KBM-7 (cell line): ENCODE results near the gene TEPSIN.
A peak's percentile ranks its signal among the peaks of the same experiment; 100 is the strongest.

Source experiments
- DNase-seq: peaks from one replicate; pipeline ENCODE4 v3.0.0-alpha.2; 2015
- in situ Hi-C: fragments of 300-500 bp; cut with MboI; formaldehyde crosslinking; loops from 2 replicates; pipeline ENCODE4 v1.14.3; 2020; ENCODE audit warnings: low sequenced_read_pairs, low pct_unique_long_range_greater_than_20kb, mixed read lengths

TEPSIN gene

DNA sequence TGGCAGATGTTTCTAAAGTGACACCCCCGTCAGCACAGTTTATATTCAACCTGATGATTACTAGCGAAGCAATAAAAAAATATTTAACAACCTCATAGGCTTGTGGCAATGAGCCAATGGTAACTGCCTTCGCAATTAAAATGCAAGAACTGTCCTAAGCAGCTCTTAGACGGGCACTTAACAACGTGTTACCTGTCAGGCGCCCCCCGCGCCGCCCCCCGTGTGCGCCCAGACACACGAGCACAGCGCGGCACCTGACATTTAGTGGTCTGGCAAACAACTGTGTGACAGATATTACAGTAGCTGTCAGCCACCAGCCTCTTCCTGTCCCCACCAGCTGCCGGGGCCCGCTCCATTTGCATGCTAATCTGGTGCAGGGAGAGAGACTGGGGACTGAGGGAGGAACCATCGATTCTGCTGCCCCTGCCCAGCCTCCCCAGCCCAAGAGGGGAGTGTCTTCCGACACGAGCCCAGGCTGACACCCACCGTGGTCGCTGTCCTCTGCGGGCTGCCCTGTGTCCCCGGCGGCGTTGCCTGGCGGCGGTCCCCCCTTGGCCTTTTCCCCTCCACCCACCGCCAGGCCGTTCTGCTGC lies 12.9 kb upstream of the TEPSIN start:
- no peak for DNase-seq
- in situ Hi-C loops = no loop called here

DNA sequence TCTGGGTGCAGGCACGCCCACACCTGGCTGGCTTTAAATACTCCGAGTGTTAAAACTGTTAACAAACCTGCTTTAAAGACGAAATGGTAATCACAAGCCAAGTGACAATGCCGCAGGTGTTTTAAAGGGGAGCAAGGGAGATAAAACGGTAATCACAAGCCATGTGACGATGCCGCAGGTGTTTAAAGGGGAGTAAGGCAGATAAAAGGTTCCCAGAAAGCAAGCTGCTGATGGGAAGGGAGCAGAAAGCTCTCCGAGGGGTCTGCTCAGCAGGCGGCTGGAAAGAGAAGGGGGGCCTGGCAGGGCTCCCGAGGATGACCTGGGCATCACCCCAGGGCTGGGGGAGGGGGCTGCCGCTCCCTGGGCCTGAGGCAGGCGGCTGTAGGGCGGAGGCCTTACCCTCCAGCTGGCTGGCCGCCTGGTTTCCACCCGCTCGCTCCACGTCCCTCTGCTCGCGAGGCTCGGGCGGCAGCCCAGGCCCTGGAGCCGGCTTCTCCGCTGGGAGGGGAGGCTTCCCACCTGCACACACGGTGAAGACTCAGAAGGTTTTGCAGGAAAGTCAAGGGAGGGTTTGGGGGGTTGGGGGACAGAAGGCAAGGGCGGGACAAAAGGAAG lies 12.3 kb upstream of the TEPSIN start:
- no peak for DNase-seq
- in situ Hi-C loops = no loop called here

DNA sequence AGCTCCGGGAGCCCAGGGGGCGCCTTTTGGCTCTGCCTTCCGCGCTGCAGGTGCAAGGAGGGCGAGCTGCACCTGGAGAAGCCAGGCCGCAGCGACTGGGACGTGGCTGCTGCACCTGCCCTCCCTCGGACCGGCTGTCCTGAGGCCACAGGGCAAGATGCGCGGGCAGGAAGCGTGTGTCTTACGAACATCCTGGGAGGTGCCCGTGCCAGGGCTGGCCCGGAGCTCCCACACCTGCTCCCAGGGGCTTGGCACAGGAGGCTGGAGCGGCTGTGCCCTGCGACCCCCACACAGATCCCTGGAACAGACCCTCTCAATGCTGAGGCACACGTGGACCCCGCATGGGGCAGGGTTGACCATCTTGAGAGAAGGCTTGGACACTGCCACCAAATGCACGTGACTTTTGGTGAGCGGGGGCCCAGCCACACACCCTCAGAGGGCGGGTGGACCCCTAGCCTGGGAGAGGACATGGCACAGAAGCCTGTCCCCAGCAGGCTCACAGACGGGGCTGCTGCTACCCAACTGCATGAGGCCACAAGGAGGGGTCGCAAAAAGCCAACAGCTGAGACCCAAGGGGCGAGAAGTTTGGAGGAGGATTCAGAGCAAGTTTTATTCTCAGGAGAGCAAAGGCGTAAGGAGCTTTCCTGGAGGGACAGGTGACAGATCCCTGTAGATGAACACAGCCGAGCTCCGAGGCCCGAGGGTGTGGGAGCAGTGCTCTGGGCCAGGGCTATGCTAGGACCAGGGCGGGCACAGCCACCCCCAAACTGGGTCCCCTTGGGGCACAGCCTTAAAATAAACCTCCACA lies 11.6 kb upstream of the TEPSIN start:
- in situ Hi-C loops = no loop called here
- DNase-seq = no peak

DNA sequence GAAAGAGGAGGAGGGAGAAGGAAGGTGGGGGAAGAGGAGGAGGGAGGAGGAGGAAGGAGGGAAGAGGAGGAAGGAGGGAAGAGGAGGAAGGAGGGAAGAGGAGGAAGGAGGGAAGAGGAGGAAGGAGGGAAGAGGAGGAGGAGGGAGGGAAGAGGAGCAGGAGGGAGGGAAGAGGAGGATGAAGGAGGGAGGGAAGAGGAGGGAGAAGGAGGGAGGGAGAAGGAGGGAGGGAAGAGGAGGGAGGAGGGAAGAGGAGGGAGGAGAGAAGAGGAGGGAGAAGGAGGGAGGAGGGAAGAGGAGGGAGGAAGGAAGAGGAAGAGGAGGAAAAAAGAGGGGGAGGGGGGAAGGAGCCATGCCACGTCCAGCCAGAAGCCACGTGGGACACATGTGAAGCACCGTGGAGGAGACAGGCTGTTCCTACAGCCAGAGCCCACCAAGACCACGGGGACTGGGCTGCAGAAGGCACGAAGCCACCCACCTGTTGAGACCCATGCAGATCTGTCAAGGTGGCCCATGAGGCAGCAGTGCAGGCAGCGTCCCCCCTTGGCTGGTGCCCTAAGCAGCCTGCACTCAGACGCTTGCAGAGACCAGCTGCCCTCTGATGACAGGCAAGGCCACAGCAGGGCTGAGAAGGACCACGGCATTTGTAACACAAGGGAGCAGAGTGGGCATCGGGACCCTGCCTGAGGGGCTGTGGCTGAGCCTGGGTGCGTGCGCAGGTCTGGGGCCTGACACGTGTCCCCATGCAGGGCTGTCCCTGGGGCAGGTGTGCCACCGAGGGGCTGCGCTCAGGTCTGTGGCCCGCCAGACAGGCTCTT lies 10.6 kb upstream of the TEPSIN start:
- DNase-seq = no peak
- in situ Hi-C loops = no loop called here

DNA sequence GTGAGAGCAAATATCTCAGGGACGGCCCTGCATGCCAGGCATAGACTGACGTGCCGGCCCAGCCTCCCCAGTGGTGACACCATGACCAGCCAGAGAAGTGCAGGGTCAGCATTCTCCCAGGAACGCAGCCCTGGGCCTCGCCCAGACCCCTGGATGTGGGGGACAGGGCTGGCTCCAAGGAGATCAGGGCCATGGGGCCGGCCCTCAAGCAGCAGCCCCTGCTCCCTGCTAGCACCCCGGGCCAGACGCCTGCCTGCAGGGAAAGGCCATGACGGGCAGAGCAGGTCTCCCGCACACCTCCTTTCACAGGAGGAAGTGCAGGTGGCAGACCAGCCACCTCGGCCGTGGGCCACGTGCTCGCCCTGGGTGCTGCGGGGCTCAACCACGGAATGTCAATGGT lies 9.8 kb upstream of the TEPSIN start:
- DNase-seq = no peak
- in situ Hi-C loops = no loop called here

DNA sequence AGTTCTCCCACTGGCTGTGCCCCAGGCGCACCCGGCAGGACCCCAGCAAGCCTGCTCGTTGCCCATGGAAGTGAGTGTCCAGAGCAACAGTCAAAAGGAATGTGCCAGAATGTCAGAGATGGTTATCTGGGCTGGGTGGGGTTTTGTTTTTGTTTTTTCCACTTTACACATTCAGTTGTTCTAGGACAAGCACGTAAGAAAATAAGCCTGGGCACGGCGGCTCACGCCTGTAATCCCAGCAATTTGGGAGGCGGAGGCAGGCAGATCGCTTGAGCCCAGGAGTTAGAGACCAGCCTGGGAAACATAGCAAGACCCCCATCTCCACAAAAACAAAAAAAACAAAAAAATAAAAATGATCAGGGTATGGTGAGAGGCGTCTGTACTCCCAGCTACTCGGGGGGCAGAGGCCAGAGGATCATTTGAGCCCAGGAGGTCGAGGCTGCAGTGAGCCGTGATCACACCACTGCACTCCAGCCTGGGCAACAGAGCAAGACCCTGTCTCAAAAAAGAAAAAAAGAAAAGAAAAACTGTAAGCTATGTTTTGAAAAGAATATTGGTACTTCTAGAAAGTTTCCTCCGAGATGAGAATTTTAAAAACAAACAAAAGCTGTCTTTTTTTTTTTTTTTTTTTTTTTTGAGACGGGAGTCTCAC lies 8.6 kb upstream of the TEPSIN start:
- in situ Hi-C loops = no loop called here
- no peak for DNase-seq

DNA sequence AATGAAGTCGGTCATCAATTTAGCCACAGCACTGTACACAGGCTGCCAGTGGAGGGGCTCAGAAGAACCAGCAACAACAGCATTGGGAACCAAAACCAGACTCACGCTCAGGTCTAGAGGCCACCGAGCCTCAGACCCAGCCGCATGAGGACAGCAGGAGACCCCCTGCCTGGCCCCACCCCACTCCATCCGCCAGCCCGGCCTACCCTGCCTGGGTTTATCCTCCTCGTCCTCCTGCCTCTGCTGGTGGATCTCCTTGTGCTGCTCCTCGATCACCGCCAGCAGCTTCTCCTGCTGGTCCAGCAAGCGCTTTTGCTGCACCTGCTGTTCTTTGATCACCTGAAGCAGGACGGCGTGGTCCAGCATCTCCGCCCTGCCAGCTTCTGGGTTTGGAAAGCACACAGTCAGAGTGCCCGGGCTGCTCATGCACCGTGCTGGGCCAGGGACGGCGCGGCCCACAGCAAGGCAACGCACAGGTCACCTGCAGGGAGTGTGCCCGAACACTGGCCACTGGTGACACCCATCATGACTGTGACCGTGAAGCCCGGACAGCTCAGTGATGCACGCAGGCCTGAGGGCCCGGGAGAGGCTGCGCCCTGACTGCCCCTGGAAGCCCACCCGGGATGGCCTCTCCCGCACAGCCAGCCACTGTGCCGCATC lies 8.0 kb upstream of the TEPSIN start:
- in situ Hi-C loops = no loop called here
- DNase-seq = no peak

DNA sequence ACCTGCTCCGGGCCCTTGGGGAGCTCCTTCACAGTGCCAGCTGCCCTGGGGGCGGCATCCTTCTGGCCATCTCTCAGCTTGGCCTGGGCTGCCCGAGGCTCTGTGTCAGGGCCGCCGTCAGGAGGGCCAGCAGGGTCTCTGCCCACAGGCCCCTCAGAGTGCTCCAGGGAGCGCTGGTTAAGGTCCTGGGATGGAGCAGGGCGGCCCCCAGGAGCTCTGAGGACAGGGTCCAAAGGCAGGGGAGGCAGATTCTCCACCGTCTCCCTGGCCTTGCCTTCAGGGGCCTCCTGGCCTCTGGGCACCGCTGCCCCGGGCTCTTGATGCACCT lies 7.5 kb upstream of the TEPSIN start:
- in situ Hi-C loops = no loop called here
- DNase-seq = no peak

DNA sequence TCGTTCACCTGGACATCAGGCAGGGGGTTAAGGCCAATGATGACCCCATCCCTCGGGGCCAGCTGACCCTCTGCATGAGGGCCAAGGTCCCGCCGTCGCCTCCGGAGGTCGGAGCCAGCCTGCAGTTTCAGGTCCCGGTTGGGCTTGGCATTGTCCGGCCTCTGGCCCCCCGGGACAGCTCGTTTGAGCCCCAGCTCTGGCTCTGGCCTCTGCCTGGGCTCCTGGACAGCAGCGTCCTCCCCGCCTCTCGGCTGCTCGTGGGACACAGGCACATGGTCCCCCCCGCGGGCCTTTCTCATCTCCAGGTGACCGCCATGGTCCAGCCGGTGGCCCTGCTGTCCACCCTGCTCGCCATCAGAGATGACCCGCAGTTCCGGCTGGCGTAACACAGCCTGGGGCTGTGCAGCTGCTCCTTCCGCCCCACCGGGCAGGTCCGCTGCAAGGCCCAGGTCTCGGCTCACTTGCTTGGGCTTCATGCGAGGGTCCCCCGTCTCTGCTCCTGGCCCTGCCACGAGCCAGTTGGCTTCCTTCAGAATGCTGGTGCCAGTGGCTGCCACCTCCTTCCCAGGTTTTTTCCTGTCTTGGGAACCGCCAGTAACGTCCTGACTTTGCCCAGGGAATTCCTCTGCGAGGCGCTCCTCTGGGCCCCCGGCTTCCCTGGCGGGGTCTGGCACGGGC lies 6.9 kb upstream of the TEPSIN start:
- in situ Hi-C loops = no loop called here
- DNase-seq = no peak

DNA sequence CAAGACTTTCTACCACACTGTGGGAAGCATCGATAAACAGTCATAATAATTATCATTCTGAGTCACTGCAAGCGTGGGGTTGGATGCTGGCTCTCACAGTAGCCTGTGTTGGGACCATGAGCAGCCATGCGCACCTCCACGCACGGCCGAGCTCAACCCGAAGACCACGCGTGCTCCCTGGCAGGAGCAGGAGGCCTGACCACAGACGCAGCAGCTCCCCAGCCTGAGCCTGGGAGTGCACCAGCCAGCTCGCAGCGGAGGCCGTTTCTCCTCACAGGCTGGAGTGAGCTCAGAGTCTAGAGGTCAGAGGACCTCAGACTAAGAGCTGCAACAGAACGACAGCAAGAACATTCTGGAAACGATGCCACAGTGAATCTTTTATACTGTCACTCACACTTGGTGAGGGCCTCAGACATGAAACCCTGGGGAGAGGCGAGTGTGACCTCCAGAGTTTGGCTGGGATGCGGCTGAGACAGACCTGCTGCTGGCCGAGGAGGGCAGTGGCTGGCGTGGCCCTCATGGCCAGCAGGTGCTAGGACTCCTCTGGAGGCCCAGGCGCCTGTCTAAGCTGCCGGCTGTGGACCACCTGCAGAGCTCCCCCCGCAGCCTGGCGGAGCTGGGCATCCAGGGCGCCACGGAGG lies 6.3 kb upstream of the TEPSIN start:
- DNase-seq = no peak
- in situ Hi-C loops = no loop called here

DNA sequence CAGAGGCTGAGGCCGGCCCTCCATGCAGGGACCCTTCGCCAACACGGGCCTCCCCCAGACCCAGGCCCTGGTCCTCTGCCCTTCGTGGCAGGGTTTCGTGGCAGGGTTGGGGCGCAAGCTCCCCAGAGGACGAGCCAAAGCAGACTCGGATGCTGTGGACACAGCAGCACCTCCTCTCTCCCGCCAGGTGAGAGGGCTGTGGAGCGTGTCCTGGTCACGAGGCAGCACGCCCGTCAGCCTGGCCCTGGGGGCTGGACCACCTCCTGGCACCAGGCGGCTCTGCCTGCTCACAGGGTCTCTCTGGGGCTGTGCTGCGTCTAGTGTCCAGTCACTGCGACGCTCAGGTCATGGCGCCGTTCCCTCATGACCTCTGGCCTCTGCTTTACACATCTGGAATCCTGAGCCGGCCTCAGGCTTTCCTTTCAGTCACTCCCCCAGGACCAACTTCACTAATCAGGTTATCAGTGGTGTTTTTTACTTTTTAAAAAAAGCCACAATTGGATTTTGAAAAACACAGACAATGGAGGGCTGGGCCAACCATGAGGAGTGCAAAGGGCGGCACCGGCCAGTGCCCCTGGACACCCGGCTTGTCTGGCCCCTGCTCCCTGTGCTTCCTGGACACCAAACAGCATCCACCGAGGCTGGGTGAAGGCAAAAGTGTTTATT lies 5.6 kb upstream of the TEPSIN start:
- no peak for DNase-seq
- in situ Hi-C loops = no loop called here

DNA sequence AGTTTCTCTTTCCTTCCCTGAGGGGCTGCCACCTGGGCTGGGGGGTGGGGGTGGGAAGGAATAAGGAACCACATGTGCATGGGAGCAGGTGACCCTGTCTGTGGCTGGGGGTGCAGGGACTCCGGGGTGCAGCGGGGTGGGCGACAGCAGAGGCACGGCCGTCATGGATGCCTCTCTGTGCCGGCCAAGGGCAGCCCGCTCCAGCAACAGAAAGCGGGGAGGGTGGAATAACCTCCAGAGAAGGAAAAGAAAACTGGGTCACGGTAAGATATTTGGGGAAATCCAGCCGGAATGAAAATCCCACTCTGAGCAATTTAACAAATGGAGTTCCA lies 4.4 kb upstream of the TEPSIN start:
- in situ Hi-C loops = no loop called here
- DNase-seq = no peak

DNA sequence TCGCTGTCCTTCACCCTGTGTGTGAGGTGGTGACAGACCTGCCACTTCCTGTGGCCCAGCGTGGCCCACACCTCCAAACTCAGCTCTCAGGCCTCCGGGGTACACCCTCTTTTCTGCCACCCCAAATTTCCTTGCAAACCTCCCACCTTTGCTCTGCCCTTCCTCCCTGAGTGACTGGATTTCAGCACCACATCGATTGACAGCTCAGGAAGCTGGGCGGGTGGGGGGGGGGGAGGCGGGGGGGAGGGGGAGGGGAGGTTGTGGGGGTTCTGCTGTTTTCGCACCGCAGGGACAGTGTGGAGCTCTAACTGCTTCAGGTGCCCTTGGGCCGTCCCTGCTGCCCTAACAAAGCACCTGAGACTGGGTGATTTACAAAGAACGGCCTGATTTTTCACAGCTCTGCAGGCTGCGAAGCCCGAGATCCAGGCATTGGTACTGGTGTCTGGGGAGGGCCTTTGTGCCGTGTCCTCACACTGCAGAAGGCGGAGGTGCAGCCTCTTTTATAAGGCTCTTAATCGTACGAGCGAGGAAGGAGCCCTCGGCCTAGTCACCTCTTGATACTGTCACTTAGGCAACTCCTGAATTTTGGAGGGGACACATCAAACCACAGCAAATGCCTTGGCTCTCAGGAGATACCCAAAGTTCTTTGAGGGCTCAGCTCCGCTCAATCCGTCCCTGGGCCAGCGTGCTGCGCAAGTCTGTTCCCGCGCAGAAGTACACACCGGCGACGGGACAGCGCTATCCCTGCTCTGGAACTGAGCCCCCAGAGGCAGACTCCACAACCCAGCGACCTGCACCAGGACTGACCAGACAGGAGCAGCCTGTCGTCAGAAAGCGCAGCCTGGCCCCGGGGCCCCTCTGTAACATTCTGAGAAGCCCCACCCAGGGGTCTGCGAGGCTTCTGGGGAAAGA lies 3.8 kb upstream of the TEPSIN start:
- no peak for DNase-seq
- in situ Hi-C loops = no loop called here

DNA sequence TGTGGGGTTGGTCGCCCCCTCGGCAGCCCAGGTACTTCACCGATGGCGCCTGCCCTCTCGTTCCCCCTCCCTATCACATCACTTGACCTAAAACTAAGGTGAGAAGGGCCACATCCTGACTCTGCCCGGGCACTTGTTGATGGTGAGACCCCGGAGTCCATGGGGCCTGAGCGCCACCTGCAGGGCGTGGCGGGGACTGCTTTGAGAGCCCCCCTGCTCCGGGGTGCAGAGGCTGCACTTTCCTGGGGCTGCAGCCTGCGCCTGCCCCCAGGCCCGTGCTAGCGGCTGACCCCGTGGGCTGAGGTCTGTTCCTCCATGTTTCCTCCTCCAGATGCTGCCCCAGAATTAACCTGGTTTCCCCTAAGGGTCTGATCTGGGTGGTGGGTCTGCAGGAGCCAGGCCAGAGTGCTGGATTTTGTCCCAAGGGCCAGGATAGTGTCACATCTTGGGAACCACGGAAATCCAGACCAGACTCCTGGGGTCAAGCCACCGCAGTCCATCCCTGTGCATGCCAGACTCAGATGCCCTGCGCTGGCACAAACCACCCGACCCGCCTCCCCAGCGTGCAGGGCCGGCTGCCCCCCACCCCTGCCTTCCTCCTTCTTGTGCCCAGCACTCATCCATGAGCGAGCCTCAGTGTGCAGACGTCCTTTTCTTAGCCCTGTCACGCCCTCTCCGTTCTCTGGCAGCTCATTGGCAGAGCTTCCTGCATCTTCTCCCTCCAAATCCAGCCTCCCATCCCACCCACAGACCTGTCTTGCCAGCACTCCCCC lies 3.0 kb upstream of the TEPSIN start:
- peak; percentile 81 for DNase-seq
- in situ Hi-C loops = no loop called here

DNA sequence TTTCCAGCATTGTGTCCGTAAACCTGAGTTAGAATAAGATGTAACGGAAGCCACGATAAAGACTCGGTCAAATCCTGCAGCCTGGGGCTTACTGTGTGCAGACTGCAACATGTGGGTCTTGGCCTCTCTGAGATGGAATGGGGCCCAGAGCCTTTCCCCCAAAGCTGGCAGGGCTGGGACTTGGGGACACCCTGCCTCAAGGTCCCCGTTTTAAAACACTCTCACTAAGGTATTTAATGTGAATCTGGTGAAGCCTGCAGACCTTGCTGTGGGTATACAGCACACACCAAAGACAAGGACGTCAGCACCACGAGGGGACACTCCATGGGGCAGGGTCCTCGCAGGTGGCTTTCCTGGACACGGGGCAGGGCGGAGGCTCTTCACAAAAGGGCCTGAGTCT lies 2.3 kb upstream of the TEPSIN start:
- in situ Hi-C loops = no loop called here

DNA sequence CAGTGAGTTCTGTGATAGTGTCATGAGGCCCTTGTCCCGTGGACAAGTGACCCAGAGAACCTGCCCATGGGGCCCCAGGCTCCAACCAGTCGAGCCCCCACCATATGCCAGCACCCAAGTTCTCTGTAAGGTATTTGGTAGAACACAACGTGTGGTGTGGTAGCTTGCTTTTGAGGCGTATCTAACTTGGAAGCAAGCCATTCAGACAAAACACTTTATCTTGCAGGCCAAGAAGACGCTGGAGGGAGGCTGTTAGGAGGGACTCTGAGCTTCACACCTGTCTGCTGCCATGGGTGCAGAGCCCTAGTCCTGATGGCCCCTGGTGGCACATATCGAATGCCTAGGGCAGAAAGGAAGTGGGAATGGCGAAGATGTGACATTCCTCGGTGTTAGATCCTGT lies 1.9 kb upstream of the TEPSIN start:
- in situ Hi-C loops = no loop called here
- DNase-seq = no peak

More for the DNA sequence above, 2.3 kb upstream of the TEPSIN start:
- no peak for DNase-seq
